Right lung (tissue), 10 donors: Measurements from ENCODE around the gene LRIG2. TPM values are rescaled to one million over a fixed set of nuclear protein-coding genes. Genes with fewer than 3 reads are reported as not detected.
A peak's percentile ranks its signal among the peaks of the same experiment; 100 is the strongest.
"Not testable (repeated sequence)": the region's sequence is repeated elsewhere in the genome, so short reads cannot be mapped to it uniquely, and the experiment has no call there.

Experiments
- DNase-seq, 2 donors: peaks; one replicate each; pipeline ENCODE4 v3.0.0-alpha.2; 2013
- long read RNA-seq, 8 donors: transcript quantifications; one replicate each; lab custom pipeline, GENCODE V29; 2026
- polyA plus RNA-seq, 5 donors: library from polyadenylated mRNA; unstranded; fragments of 120-200 nt; gene quantifications; one replicate each; pipeline versions ENCODE4 v1.2.1 to v1.2.3, GENCODE V29; 2013; ENCODE audit warnings: inconsistent platforms in 1 of 5, low replicate concordance in 1 of 5; ENCODE audit not compliant: insufficient read length in 5 of 5, insufficient read depth in 1 of 5

The LRIG2 gene
- polyA plus RNA-seq = 10 to 100 TPM; 13.0 to 25.1 (median 18.7) TPM
- long read RNA-seq, donor 1, partial matches to known transcripts = 24 of 30 reads
- long read RNA-seq, donor 1, other reads (novel, unspliced or antisense) = 6 of 30 reads
- long read RNA-seq, donor 2 = 0 reads
- long read RNA-seq, donor 3, full-length matches to known transcripts = 1 of 1 reads
- long read RNA-seq, donor 3, partial matches to known transcripts = 0 of 1 reads
- long read RNA-seq, donor 3, other reads (novel, unspliced or antisense) = 0 of 1 reads
- long read RNA-seq, donor 4, partial matches to known transcripts = 12 of 12 reads
- long read RNA-seq, donor 4, other reads (novel, unspliced or antisense) = 0 of 12 reads
- long read RNA-seq, donor 5, partial matches to known transcripts = 21 of 21 reads
- long read RNA-seq, donor 5, other reads (novel, unspliced or antisense) = 0 of 21 reads
- long read RNA-seq, donor 6, full-length matches to known transcripts = 2 of 2 reads
- long read RNA-seq, donor 6, partial matches to known transcripts = 0 of 2 reads
- long read RNA-seq, donor 6, other reads (novel, unspliced or antisense) = 0 of 2 reads
- long read RNA-seq, donor 7, full-length matches to known transcripts = 1 of 1 reads
- long read RNA-seq, donor 7, partial matches to known transcripts = 0 of 1 reads
- long read RNA-seq, donor 7, other reads (novel, unspliced or antisense) = 0 of 1 reads
- long read RNA-seq, donor 8 = 0 reads

GRCh38 chr1:113072757-113073478 is at the start of gene LRIG2:
Gene LRIG2, plus strand, starts transcription at chr1:113073198. Its CDS starts 209 bp downstream, at chr1:113073407.
- peak; percentile 95 for DNase-seq

GRCh38 chr1:113023316-113023715 is 49.7 kb upstream of the LRIG2 start:
- not testable (repeated sequence) for DNase-seq

GRCh38 chr1:113027007-113027406 is 46.0 kb upstream of the LRIG2 start:
- DNase-seq = no peak

GRCh38 chr1:113027449-113027848 is 45.5 kb upstream of the LRIG2 start:
- DNase-seq = no peak

GRCh38 chr1:113029822-113030221 is 43.2 kb upstream of the LRIG2 start:
- DNase-seq = no peak

- DNase-seq = no peak
These were observed 41.6 kb upstream of the LRIG2 start for GRCh38 chr1:113031171-113031933.

GRCh38 chr1:113035086-113035485 is 37.9 kb upstream of the LRIG2 start:
- no peak for DNase-seq

- DNase-seq = no peak
These were observed 36.2 kb upstream of the LRIG2 start for GRCh38 chr1:113036639-113037321.

- DNase-seq = no peak
These were observed 33.0 kb upstream of the LRIG2 start for GRCh38 chr1:113040041-113040440.

GRCh38 chr1:113040718-113041412 is 32.1 kb upstream of the LRIG2 start:
- DNase-seq = no peak

GRCh38 chr1:113041569-113042284 is 31.3 kb upstream of the LRIG2 start:
- no peak for DNase-seq

- peak; percentile 52 to 61 for DNase-seq
These were observed 30.5 kb upstream of the LRIG2 start for GRCh38 chr1:113042285-113043143.

GRCh38 chr1:113043144-113043488 is 29.9 kb upstream of the LRIG2 start:
- DNase-seq = not testable (repeated sequence)

GRCh38 chr1:113046569-113046968 is 26.4 kb upstream of the LRIG2 start:
- DNase-seq = no peak

- no peak for DNase-seq
These were observed 24.9 kb upstream of the LRIG2 start for GRCh38 chr1:113048064-113048463.

GRCh38 chr1:113053344-113054126 is 19.5 kb upstream of the LRIG2 start:
- DNase-seq = no peak

GRCh38 chr1:113055570-113055969 is 17.4 kb upstream of the LRIG2 start:
- no peak for DNase-seq

- DNase-seq = no peak
These were observed 16.0 kb upstream of the LRIG2 start for GRCh38 chr1:113057006-113057405.
